B cell (primary cell): ENCODE results near the gene SLC5A2.

Experiments
- EZH2 ChIP-seq: IDR thresholded peaks from 2 replicates; pipeline ENCODE4 v1.6.1; 2012; ENCODE audit warnings: borderline replicate concordance, low read depth, mild to moderate bottlenecking, moderate library complexity, low read length; ENCODE audit not compliant: insufficient read depth, poor library complexity, severe bottlenecking
- TF ChIP-seq, protein P1 (sequence below): fragments of 200-600 bp; IDR thresholded peaks from one replicate; pipeline ENCODE4 v1.8.0; 2022; ENCODE audit warnings: antibody characterized with exemption, mild to moderate bottlenecking

DNA sequence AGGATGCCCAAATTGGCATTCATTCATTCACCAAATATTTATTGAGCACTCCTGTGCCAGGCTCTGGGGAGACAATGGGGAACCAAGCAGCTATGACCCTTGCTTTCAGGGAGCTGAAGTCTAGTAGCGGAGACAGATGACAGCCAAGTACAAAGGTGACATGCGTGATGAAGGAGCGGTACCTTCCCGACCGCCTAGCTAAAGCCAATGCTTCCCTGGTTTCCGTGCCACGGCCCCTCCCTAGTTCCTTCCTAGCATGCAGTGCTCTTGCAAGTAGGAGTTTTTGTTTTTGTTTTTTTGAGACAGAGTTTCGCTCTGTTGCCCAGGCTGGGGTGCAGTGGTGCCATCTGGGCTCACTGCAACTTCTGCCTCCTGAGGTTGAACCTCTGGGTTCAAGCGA is 3.2 kb upstream of the SLC5A2 start:
- TF ChIP-seq, protein P1, sequence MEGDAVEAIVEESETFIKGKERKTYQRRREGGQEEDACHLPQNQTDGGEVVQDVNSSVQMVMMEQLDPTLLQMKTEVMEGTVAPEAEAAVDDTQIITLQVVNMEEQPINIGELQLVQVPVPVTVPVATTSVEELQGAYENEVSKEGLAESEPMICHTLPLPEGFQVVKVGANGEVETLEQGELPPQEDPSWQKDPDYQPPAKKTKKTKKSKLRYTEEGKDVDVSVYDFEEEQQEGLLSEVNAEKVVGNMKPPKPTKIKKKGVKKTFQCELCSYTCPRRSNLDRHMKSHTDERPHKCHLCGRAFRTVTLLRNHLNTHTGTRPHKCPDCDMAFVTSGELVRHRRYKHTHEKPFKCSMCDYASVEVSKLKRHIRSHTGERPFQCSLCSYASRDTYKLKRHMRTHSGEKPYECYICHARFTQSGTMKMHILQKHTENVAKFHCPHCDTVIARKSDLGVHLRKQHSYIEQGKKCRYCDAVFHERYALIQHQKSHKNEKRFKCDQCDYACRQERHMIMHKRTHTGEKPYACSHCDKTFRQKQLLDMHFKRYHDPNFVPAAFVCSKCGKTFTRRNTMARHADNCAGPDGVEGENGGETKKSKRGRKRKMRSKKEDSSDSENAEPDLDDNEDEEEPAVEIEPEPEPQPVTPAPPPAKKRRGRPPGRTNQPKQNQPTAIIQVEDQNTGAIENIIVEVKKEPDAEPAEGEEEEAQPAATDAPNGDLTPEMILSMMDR = no peak
- TF ChIP-seq EZH2 = no peak
